ENCODE measurements around the gene PRLH. TPM values are rescaled to one million over a fixed set of nuclear protein-coding genes. Genes with fewer than 3 reads are reported as not detected.
"Not testable (repeated sequence)": the region's sequence is repeated elsewhere in the genome, so short reads cannot be mapped to it uniquely, and the experiment has no call there.

PRLH gene
- total RNA-seq, 2 donors from 2014 or later: not detected

- Histone ChIP-seq H3K4me3 (no peak overlapping the region), H3K9me3 (no peaks in the 10 kb centered on the region), H3K27me3 (no peaks in the 10 kb centered on the region), H3K9ac (ENCODE audit: low read depth in 2 of 2, low read length in 2 of 2) (no peak overlapping the region), H3K36me3 (no peaks in the 10 kb centered on the region), H3K27ac (no peak overlapping the region), H3K4me1 (no peaks in the 10 kb centered on the region)
- DNase-seq: no peak
- no peak for TF ChIP-seq CTCF (IDR thresholded peaks at IDR 0.05)
- intact Hi-C loops (cut with DNase I): no loop called here
Measured at GRCh38 chr2:237592425-237592980, 26.1 kb downstream of the PRLH start.

DNA sequence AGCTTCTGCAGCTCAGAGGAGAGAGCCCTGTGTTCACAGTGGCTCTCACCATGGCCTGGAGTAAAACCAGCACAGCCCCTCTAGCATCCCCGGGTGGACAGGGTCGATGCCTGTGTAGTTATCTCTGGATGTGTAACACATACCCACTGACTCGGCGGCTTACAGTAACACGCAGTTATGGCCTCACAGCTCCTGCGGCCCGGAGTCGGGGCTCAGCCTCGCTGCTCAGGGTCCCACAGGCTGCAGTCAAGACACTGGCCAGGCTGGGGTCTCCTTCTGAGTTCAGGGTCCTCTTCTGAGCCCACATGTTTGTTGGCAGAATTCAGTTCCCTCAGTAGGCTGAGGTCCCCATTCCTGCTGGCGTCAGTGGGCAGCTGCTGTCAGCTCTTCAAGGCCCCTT is 26.7 kb downstream of the PRLH start:
- H3K9ac ChIP-seq (ENCODE audit: low read depth in 2 of 2, low read length in 2 of 2): no peak overlapping the region
- no peak for TF ChIP-seq CTCF (IDR thresholded peaks at IDR 0.05)
- H3K9me3 ChIP-seq: no peaks in the 10 kb centered on the region
- no peak overlapping the region for H3K27ac ChIP-seq
- no peaks in the 10 kb centered on the region for H3K27me3 ChIP-seq
- intact Hi-C loops (cut with DNase I): no loop called here
- no peak overlapping the region for H3K4me3 ChIP-seq
- H3K36me3 ChIP-seq: no peaks in the 10 kb centered on the region
- no peak for DNase-seq
- no peaks in the 10 kb centered on the region for H3K4me1 ChIP-seq

GRCh38 chr2:237593596-237594320 is 27.4 kb downstream of the PRLH start:
- no peak overlapping the region for H3K9ac ChIP-seq (ENCODE audit: low read depth in 2 of 2, low read length in 2 of 2)
- no peaks in the 10 kb centered on the region for H3K36me3 ChIP-seq
- H3K9me3 ChIP-seq: no peaks in the 10 kb centered on the region
- no peaks in the 10 kb centered on the region for H3K4me1 ChIP-seq
- H3K4me3 ChIP-seq: no peak overlapping the region
- no peak for TF ChIP-seq CTCF (IDR thresholded peaks at IDR 0.05)
- no peak for DNase-seq
- intact Hi-C loops (cut with DNase I): no loop called here
- H3K27me3 ChIP-seq: no peaks in the 10 kb centered on the region
- no peak overlapping the region for H3K27ac ChIP-seq

GRCh38 chr2:237594514-237594871 is 28.1 kb downstream of the PRLH start:
- Histone ChIP-seq H3K27ac (no peak overlapping the region), H3K36me3 (no peaks in the 10 kb centered on the region)
- DNase-seq: no peak

DNA sequence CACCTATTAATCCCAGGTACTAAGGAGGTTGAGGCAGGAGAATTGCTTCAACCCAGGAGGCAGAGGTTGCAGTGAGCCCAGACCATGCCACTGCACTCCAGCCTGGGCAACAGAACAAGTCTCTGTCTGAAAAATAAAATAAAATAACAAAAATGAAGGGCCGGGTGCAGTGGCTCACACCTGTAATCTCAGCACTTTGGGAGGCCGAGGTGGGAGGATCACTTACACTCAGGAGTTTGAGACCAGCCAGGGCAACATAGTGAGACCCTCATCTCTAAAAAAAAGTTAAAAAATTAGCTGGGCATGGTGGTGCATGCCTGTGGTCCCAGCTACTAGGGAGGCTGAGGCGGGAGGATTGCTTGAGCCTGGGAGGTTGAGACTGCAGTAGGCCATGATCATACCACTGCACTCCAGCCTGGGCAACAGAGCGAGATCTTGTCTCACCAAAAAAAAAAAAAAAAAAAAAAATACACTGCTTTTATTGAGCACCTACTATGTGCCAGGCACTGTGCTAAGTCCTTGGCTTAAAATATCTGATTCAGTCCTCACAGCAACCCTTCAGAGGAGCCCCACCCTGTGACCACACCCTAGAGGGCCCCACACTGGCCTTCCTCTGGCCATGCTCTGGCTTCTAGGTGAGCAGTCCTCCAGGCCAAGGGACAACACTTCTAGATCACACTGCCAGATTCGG is 29.6 kb downstream of the PRLH start:
- not testable (repeated sequence) for H3K9me3 ChIP-seq; DNase-seq; H3K27ac ChIP-seq; H3K4me1 ChIP-seq; H3K4me3 ChIP-seq; H3K27me3 ChIP-seq; H3K9ac ChIP-seq (ENCODE audit: low read depth in 2 of 2, low read length in 2 of 2); H3K36me3 ChIP-seq
- intact Hi-C loops (cut with DNase I): loop anchor here (5.0 kb wide), 1 partner anchor 146 kb away; no protein-coding TSS in a partner anchor

More at GRCh38 chr2:237594514-237594871, 28.1 kb downstream of the PRLH start:
- Histone ChIP-seq H3K4me1 (no peaks in the 10 kb centered on the region), H3K4me3 (no peak overlapping the region), H3K27me3 (no peaks in the 10 kb centered on the region), H3K9ac (ENCODE audit: low read depth in 2 of 2, low read length in 2 of 2) (no peak overlapping the region), H3K9me3 (no peaks in the 10 kb centered on the region)
- no peak for TF ChIP-seq CTCF (IDR thresholded peaks at IDR 0.05)
- intact Hi-C loops (cut with DNase I): no loop called here

Data from colonic mucosa (tissue), 4 donors.